ENCODE measurements around the gene SLC45A2.

DNA sequence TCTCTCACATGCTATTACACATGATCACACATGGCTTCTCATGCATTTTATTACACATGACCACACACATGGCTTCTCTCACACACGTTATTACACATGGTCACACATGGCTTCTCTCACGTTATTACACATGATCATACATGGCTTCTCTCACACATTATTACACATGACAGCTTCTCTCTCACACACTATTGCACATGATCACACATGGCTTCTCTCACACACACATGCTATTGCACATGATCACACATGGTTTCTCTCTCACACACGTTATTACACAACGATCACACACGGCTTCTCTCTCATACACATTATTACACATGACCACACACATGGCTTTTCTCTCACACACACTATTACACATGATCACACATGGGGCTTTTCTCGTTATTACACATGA, 954 bp upstream of the SLC45A2 start:
- TF ChIP-seq, protein P1, sequence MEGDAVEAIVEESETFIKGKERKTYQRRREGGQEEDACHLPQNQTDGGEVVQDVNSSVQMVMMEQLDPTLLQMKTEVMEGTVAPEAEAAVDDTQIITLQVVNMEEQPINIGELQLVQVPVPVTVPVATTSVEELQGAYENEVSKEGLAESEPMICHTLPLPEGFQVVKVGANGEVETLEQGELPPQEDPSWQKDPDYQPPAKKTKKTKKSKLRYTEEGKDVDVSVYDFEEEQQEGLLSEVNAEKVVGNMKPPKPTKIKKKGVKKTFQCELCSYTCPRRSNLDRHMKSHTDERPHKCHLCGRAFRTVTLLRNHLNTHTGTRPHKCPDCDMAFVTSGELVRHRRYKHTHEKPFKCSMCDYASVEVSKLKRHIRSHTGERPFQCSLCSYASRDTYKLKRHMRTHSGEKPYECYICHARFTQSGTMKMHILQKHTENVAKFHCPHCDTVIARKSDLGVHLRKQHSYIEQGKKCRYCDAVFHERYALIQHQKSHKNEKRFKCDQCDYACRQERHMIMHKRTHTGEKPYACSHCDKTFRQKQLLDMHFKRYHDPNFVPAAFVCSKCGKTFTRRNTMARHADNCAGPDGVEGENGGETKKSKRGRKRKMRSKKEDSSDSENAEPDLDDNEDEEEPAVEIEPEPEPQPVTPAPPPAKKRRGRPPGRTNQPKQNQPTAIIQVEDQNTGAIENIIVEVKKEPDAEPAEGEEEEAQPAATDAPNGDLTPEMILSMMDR (IDR thresholded peaks at IDR 0.05), result no peak
- no peak for TF ChIP-seq POLR2A (IDR thresholded peaks at IDR 0.05)

All from testis (tissue), 2 donors.